Mesendoderm (in vitro differentiated cells): Measurements from ENCODE around the gene PARD3B.

Experiments
- DNase-seq: peaks from one replicate; pipeline ENCODE4 v3.0.0; 2013
- H2AK5ac ChIP-seq: 2 replicates; pipeline ENCODE4 v1.6.1; 2013; ENCODE audit warnings: low read length, inconsistent platforms
- H2BK120ac ChIP-seq: 2 replicates; pipeline ENCODE4 v1.6.1; 2013; ENCODE audit warnings: low read depth, mild to moderate bottlenecking, low read length, moderate library complexity, mixed read lengths
- H2BK15ac ChIP-seq: replicated peaks from 2 replicates; pipeline ENCODE4 v1.6.1; 2013; ENCODE audit warnings: low read depth, mild to moderate bottlenecking, moderate library complexity
- H2BK5ac ChIP-seq: 2 replicates; pipeline ENCODE4 v1.6.1; 2013; ENCODE audit warnings: low read length, inconsistent platforms
- H3K18ac ChIP-seq: 2 replicates; pipeline ENCODE4 v1.6.1; 2013; ENCODE audit warnings: mild to moderate bottlenecking, low read length, mixed read lengths
- H3K23ac ChIP-seq: one replicate; pipeline ENCODE4 v1.6.1; 2013; ENCODE audit warnings: low read length
- H3K27ac ChIP-seq: 2 replicates; pipeline ENCODE4 v1.5.1; 2013; ENCODE audit warnings: low read depth, mild to moderate bottlenecking, inconsistent platforms, low read length, moderate library complexity
- H3K27me3 ChIP-seq: 2 replicates; pipeline ENCODE4 v1.6.1; 2013; ENCODE audit warnings: low read length, control low read depth, mild to moderate bottlenecking, inconsistent platforms; ENCODE audit not compliant: insufficient read depth, poor library complexity
- H3K36me3 ChIP-seq: 2 replicates; pipeline ENCODE4 v1.6.1; 2013; ENCODE audit warnings: low read length, inconsistent platforms; ENCODE audit not compliant: control insufficient read depth, insufficient read depth
- H3K4ac ChIP-seq: one replicate; pipeline ENCODE4 v1.6.1; 2013; ENCODE audit warnings: low read depth, mild to moderate bottlenecking, low read length, moderate library complexity
- H3K4me1 ChIP-seq: 2 replicates; pipeline ENCODE4 v1.6.1; 2013; ENCODE audit warnings: low read depth, low read length, inconsistent platforms; ENCODE audit not compliant: control insufficient read depth
- H3K4me2 ChIP-seq: 2 replicates; pipeline ENCODE4 v1.6.1; 2013; ENCODE audit warnings: low read length
- H3K4me3 ChIP-seq: 2 replicates; pipeline ENCODE4 v1.5.1; 2013; ENCODE audit warnings: mild to moderate bottlenecking, low read length
- H3K56ac ChIP-seq: one replicate; pipeline ENCODE4 v1.6.1; 2013; ENCODE audit warnings: low read length
- H3K79me1 ChIP-seq: 2 replicates; pipeline ENCODE4 v1.6.1; 2013; ENCODE audit warnings: low read length, inconsistent platforms
- H3K79me2 ChIP-seq: 2 replicates; pipeline ENCODE4 v1.6.1; 2013; ENCODE audit warnings: mild to moderate bottlenecking, low read length; ENCODE audit not compliant: control insufficient read depth, insufficient read depth
- H3K9ac ChIP-seq: 2 replicates; pipeline ENCODE4 v1.6.1; 2013; ENCODE audit warnings: low read length, inconsistent platforms
- H4K5ac ChIP-seq: one replicate; pipeline ENCODE4 v1.6.1; 2013; ENCODE audit warnings: low read length
- H4K8ac ChIP-seq: one replicate; pipeline ENCODE4 v1.6.1; 2013; ENCODE audit warnings: low read depth, mild to moderate bottlenecking, control low read depth, low read length, moderate library complexity
- WGBS: extraction: QIAGEN DNeasy Blood & Tissue Kit; methylation state at CpG from one replicate; pipeline ENCODE4 v1.1.7; 2013; ENCODE audit warnings: low lambda C conversion rate, missing lambda C conversion rate; ENCODE audit not compliant: insufficient coverage; ENCODE audit errors: extremely low coverage; 5-methylcytosine and 5-hydroxymethylcytosine counted together

The PARD3B gene

DNA sequence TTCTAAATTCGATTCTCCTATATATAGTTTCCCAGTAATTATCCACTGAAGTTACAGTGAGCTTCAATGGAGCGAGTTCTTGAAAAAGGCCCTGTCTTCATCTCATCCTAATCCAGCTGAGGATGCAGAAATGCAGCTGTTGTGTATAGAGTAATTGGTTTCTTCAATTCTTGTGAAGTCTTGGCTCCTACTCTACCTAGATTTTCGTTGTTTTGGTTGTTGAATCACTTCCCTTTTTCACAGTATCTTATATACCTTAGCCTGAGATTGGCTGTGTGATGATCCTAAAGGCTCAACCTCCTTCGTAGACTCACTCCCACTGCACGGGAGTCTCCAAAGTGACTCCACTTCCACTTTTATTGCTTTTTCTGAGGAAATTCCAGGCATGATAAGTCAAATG is 280.4 kb downstream of the PARD3B start:
- H3K9ac ChIP-seq = no peak overlapping the region
- H3K36me3 ChIP-seq = no peaks in the 10 kb centered on the region
- DNase-seq = no peak
- H3K27ac ChIP-seq = no peak overlapping the region
- no peak overlapping the region for H3K4ac ChIP-seq
- H3K4me2 ChIP-seq = no peak overlapping the region
- H2BK15ac ChIP-seq = no peak overlapping the region
- no peak overlapping the region for H2AK5ac ChIP-seq
- H3K27me3 ChIP-seq = no peaks in the 10 kb centered on the region
- no peak overlapping the region for H3K23ac ChIP-seq
- no CpG with 5 or more reads among the region's 5 CpGs for WGBS
- no peaks in the 10 kb centered on the region for H3K79me2 ChIP-seq
- no peak overlapping the region for H4K8ac ChIP-seq
- H3K4me1 ChIP-seq = no peaks in the 10 kb centered on the region
- H3K56ac ChIP-seq = no peak overlapping the region
- H3K18ac ChIP-seq = no peak overlapping the region
- H2BK120ac ChIP-seq = no peak overlapping the region
- no peak overlapping the region for H3K4me3 ChIP-seq
- H4K5ac ChIP-seq = no peak overlapping the region
- H3K79me1 ChIP-seq = no peaks in the 10 kb centered on the region
- H2BK5ac ChIP-seq = no peak overlapping the region

DNA sequence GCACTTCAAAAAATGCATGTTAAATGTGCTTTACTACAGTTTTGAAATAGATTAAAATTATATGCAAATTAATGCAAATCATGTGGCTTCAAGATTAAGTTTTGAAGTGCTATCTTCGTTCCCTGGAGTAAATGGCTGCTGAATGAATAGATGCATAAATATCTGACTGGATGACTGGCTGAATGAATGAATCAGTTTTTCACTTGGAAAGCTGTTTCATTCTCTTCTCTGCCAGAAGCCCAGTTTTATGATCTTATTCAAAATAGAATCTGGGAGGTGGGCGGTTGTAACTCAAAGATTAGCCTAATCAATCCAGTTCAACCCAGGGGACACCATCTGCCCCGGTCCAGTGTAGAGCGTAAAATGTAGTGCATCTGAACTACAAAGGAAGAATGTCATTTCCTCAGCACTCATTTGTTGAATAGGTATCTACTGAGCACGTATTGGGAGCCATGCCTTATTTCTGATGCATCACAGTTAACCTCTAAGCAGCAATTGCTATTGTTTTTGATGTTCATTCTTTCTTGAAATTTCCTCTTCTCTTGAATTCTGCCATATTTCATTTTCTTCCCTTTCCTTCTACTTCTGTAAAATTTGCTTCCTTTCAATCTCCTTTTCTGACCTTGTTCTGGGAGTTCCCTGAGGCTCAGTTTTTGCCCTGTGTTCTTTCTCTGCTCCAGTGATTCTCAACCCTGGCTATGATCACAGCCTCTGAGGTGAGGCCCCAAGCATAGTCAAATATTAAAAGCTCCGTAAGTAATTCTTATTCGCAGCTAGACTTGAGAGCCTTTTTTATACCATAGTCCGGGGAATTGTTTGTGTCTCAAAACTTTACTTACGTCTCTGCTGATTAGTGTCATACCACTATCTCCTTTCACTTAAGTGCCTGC is 282.7 kb downstream of the PARD3B start:
- no peak overlapping the region for H2AK5ac ChIP-seq

DNA sequence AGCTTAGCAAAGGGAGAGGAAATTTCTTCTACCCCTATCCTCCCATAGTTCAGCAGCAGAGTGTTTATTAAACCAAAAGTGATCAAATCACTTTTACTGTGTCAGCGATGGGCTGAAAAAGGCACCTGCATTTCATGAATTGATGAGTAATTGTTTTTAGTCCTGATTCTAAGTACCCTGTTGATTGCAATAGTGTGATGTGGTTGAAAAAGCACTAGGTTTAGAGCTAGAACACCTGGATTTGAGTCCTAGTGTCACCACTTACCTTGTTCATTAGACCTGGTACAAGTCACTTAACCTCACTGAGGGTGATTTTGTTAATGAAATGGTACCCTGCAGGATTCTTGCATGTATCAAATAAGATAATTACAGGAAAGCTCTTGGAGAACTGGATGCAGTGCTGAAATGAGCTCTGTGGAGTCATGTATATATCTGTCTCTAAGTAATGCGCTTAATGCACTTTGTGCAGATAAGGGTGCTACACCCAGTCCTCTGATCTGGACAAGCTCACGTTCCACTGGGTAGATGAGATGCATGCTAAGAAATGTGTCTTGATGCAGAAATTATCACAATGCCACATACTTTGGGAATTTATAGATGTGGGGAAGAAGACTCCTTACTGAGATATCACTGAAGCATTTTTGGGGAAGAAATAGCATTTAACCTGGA is 289.6 kb downstream of the PARD3B start:
- H3K79me2 ChIP-seq = no peaks in the 10 kb centered on the region
- no peaks in the 10 kb centered on the region for H3K36me3 ChIP-seq
- no peaks in the 10 kb centered on the region for H3K4me1 ChIP-seq
- H3K9ac ChIP-seq = no peak overlapping the region
- no peak overlapping the region for H3K27ac ChIP-seq
- H2BK15ac ChIP-seq = no peak overlapping the region
- no peak overlapping the region for H3K4me3 ChIP-seq
- H4K5ac ChIP-seq = no peak overlapping the region
- no CpG with 5 or more reads among the region's 3 CpGs for WGBS
- H2BK5ac ChIP-seq = no peak overlapping the region
- no peak overlapping the region for H3K4ac ChIP-seq
- H2AK5ac ChIP-seq = no peak overlapping the region
- no peak for DNase-seq
- H3K4me2 ChIP-seq = no peak overlapping the region
- no peak overlapping the region for H4K8ac ChIP-seq
- H3K56ac ChIP-seq = no peak overlapping the region
- no peaks in the 10 kb centered on the region for H3K79me1 ChIP-seq
- no peak overlapping the region for H3K18ac ChIP-seq
- no peaks in the 10 kb centered on the region for H3K27me3 ChIP-seq
- H3K23ac ChIP-seq = no peak overlapping the region
- no peak overlapping the region for H2BK120ac ChIP-seq

More for the DNA sequence above, 282.7 kb downstream of the PARD3B start:
- Histone ChIP-seq H3K36me3 (no peaks in the 10 kb centered on the region), H3K4me3 (no peak overlapping the region), H4K5ac (no peak overlapping the region), H3K9ac (no peak overlapping the region), H3K4ac (no peak overlapping the region), H3K56ac (no peak overlapping the region), H3K4me1 (no peaks in the 10 kb centered on the region), H3K27ac (no peak overlapping the region), H2BK120ac (no peak overlapping the region), H3K4me2 (no peak overlapping the region), H2BK15ac (no peak overlapping the region), H3K18ac (no peak overlapping the region), H2BK5ac (no peak overlapping the region), H3K27me3 (no peaks in the 10 kb centered on the region), H4K8ac (no peak overlapping the region), H3K79me1 (no peaks in the 10 kb centered on the region), H3K23ac (no peak overlapping the region), H3K79me2 (no peaks in the 10 kb centered on the region)
- DNase-seq = no peak
- no CpG with 5 or more reads among the region's 9 CpGs for WGBS

DNA sequence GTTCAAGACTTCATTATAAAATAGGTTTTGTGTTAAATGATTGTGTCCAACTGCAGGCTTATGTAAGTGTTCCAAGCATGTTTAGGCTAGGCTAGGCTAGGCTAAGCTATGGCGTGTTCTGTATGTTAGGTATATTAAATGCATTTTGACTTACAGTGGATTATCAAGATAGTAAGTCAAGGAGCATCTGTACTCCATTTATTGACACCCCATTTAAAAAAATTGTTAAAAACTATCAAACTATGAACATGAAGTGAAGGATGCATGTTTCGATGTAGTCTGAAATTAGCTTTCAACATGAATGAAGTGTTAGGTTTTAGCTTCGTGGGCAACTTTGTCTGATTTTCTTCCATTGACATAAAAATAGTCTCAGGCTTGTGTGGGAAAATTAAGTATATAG is 290.5 kb downstream of the PARD3B start:
- Histone ChIP-seq H2BK120ac (no peak overlapping the region), H3K27me3 (no peaks in the 10 kb centered on the region), H3K23ac (no peak overlapping the region), H3K56ac (no peak overlapping the region), H4K5ac (no peak overlapping the region), H3K4me1 (no peaks in the 10 kb centered on the region), H3K79me1 (no peaks in the 10 kb centered on the region), H2AK5ac (no peak overlapping the region), H3K9ac (no peak overlapping the region), H3K4me2 (no peak overlapping the region), H3K4ac (no peak overlapping the region), H3K4me3 (no peak overlapping the region), H2BK5ac (no peak overlapping the region), H2BK15ac (no peak overlapping the region), H3K27ac (no peak overlapping the region), H3K79me2 (no peaks in the 10 kb centered on the region), H3K36me3 (no peaks in the 10 kb centered on the region), H4K8ac (no peak overlapping the region), H3K18ac (no peak overlapping the region)
- no CpG with 5 or more reads among the region's 3 CpGs for WGBS
- DNase-seq = no peak

DNA sequence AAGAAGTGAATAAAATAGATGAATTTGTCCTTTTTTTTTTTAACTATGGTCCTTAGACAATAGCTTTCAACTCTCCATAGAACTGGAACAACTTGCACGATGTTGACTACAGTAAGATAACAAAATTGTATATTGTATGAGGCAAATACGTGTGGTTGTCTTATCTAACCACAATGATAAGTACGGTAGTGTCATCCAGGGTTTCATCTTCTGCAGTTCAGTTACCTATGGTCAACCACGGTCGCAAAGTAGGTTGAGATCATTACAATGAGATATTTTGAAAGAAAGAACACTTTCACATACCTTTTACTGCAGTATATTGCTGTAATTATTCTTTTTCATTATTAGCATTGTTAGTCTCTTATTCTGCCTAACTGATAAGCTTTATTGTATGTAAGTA is 295.2 kb downstream of the PARD3B start:
- Histone ChIP-seq H3K18ac (no peak overlapping the region), H2BK5ac (no peak overlapping the region), H2AK5ac (no peak overlapping the region), H3K56ac (no peak overlapping the region), H2BK15ac (no peak overlapping the region), H4K8ac (no peak overlapping the region), H3K4ac (no peak overlapping the region), H3K23ac (no peak overlapping the region), H3K9ac (no peak overlapping the region), H3K4me3 (no peak overlapping the region), H3K27me3 (no peaks in the 10 kb centered on the region), H3K27ac (no peak overlapping the region), H3K4me1 (no peaks in the 10 kb centered on the region), H3K4me2 (no peak overlapping the region), H3K79me1 (no peaks in the 10 kb centered on the region), H3K79me2 (no peaks in the 10 kb centered on the region), H4K5ac (no peak overlapping the region), H2BK120ac (no peak overlapping the region), H3K36me3 (no peaks in the 10 kb centered on the region)
- no CpG with 5 or more reads among the region's 5 CpGs for WGBS
- no peak for DNase-seq
